GM12875 (cell line): Measurements from ENCODE around the gene CDH13.

Source experiments
- H3K4me3 ChIP-seq: one replicate; pipeline ENCODE4 v1.5.1; 2011; ENCODE audit warnings: low read depth, low read length, control low read depth
- CTCF ChIP-seq: IDR thresholded peaks from 2 replicates; pipeline ENCODE4 v1.5.1; 2011; ENCODE audit warnings: low read depth, mild to moderate bottlenecking, control low read depth, inconsistent platforms, low read length, moderate library complexity, borderline replicate concordance; ENCODE audit not compliant: insufficient read depth

Gene CDH13

GRCh38 chr16:83397601-83398291, 771.0 kb downstream of the CDH13 start:
- TF ChIP-seq CTCF: no peak
- no peak overlapping the region for H3K4me3 ChIP-seq

- H3K4me3 ChIP-seq: no peak overlapping the region
- TF ChIP-seq CTCF: no peak
Measured at GRCh38 chr16:83400234-83400633, 773.5 kb downstream of the CDH13 start.

GRCh38 chr16:83402160-83402814, 775.5 kb downstream of the CDH13 start:
- no peak overlapping the region for H3K4me3 ChIP-seq
- no peak for TF ChIP-seq CTCF

GRCh38 chr16:83402967-83403366, 776.2 kb downstream of the CDH13 start:
- no peak for TF ChIP-seq CTCF
- no peak overlapping the region for H3K4me3 ChIP-seq

- no peak for TF ChIP-seq CTCF
- H3K4me3 ChIP-seq: no peak overlapping the region
Measured at GRCh38 chr16:83403761-83404160, 777.0 kb downstream of the CDH13 start.

GRCh38 chr16:83404261-83404660, 777.5 kb downstream of the CDH13 start:
- H3K4me3 ChIP-seq: no peak overlapping the region
- TF ChIP-seq CTCF: no peak

GRCh38 chr16:83407928-83408327, 781.2 kb downstream of the CDH13 start:
- no peak overlapping the region for H3K4me3 ChIP-seq
- TF ChIP-seq CTCF: no peak
